H1 (cell line): ENCODE results near the gene CREB1. TPM values are rescaled to one million over a fixed set of nuclear protein-coding genes. Genes with fewer than 3 reads are reported as not detected.

Source experiments
- CTCF ChIA-PET: fragments of 300-600 bp; sonication (Branson Sonifier 250); formaldehyde crosslinking; loops from one replicate; lab custom pipeline; 2021; ENCODE audit not compliant: partially characterized antibody; lab: Charles Lee
- POLR2A ChIA-PET: fragments of 300-600 bp; sonication (Branson Sonifier 250); formaldehyde crosslinking; loops from one replicate; lab custom pipeline; 2021; ENCODE audit warnings: inconsistent platforms; ENCODE audit not compliant: partially characterized antibody; lab: Charles Lee
- DNase-seq, 2 experiments: peaks; one replicate each; pipeline versions ENCODE4 v3.0.0 to v3.0.0-alpha.2; 2010 to 2022; ENCODE audit warnings: low spot score in 2 of 2, low read depth in 1 of 2, mixed read lengths in 1 of 2
- FAIRE-seq: peaks from 2 replicates; lab custom pipeline; 2011; peaks lifted over from hg19 to GRCh38; lab: Jason Lieb, UNC
- H2AFZ ChIP-seq: 2 replicates; pipeline ENCODE4 v1.8.1; 2012; ENCODE audit warnings: low read length, inconsistent platforms
- H2AK5ac ChIP-seq: 2 replicates; pipeline ENCODE4 v1.6.1; 2013; ENCODE audit warnings: low read depth, low read length
- H2BK120ac ChIP-seq: replicated peaks from 2 replicates; pipeline ENCODE3; 2013; ENCODE audit warnings: low read depth, low read length, inconsistent platforms
- H2BK12ac ChIP-seq: 2 replicates; pipeline ENCODE4 v1.6.1; 2013; ENCODE audit warnings: low read depth, low read length
- H2BK15ac ChIP-seq: 2 replicates; pipeline ENCODE4 v1.6.1; 2013; ENCODE audit warnings: low read length
- H2BK20ac ChIP-seq: 2 replicates; pipeline ENCODE4 v1.6.1; 2013; ENCODE audit warnings: low read length
- H2BK5ac ChIP-seq: 2 replicates; pipeline ENCODE4 v1.6.1; 2013; ENCODE audit warnings: low read depth, low read length
- H3K14ac ChIP-seq: 2 replicates; pipeline ENCODE4 v1.6.1; 2013; ENCODE audit warnings: inconsistent platforms; ENCODE audit not compliant: insufficient read length
- H3K18ac ChIP-seq: 2 replicates; pipeline ENCODE4 v1.6.1; 2013; ENCODE audit warnings: low read length; ENCODE audit errors: extremely low read depth
- H3K23ac ChIP-seq: 2 replicates; pipeline ENCODE4 v1.6.1; 2013; ENCODE audit warnings: inconsistent platforms; ENCODE audit not compliant: insufficient read length
- H3K23me2 ChIP-seq: 2 replicates; pipeline ENCODE4 v1.6.1; 2013; ENCODE audit warnings: low read depth, low read length
- H3K27ac ChIP-seq: 2 replicates; pipeline ENCODE4 v1.6.1; 2011; ENCODE audit warnings: low read depth, low read length, inconsistent platforms
- H3K27me3 ChIP-seq, 4 experiments: replicated peaks in 1 of 4; 1 replicate in 1 of 4; 2 replicates in 3 of 4; pipeline versions ENCODE4 v1.6.1 to v1.8.1; 2011 to 2013; ENCODE audit warnings: low read length in 3 of 4, mild to moderate bottlenecking in 3 of 4, inconsistent platforms in 2 of 4, mixed read lengths in 2 of 4, moderate library complexity in 1 of 4; ENCODE audit not compliant: control insufficient read depth in 3 of 4, insufficient read depth in 3 of 4; ENCODE audit errors: extremely low read depth in 1 of 4
- H3K36me3 ChIP-seq, 4 experiments: 2 replicates each; pipeline versions ENCODE4 v1.6.1 to v1.8.1; 2011 to 2013; ENCODE audit warnings: mild to moderate bottlenecking in 4 of 4, low read length in 3 of 4, moderate library complexity in 2 of 4, control low read depth in 1 of 4, inconsistent platforms in 1 of 4; ENCODE audit not compliant: insufficient read depth in 4 of 4, control insufficient read depth in 2 of 4
- H3K4ac ChIP-seq: replicated peaks from 2 replicates; pipeline ENCODE3; 2013; ENCODE audit warnings: low read length, low read depth, mixed read lengths, inconsistent platforms; ENCODE audit not compliant: insufficient read length
- H3K4me1 ChIP-seq, 4 experiments: replicated peaks in 1 of 4; 1 replicate in 1 of 4; 2 replicates in 3 of 4; pipeline versions ENCODE4 v1.6.1 to v1.8.1; 2011 to 2013; ENCODE audit warnings: low read length in 3 of 4, inconsistent platforms in 2 of 4, mixed read lengths in 1 of 4; ENCODE audit not compliant: insufficient read depth in 4 of 4, control insufficient read depth in 3 of 4
- H3K4me2 ChIP-seq, 2 experiments: 2 replicates each; pipeline versions ENCODE4 v1.6.1 to v1.8.1; 2011 to 2013; ENCODE audit warnings: low read depth in 2 of 2, low read length in 2 of 2, control low read depth in 1 of 2, inconsistent platforms in 1 of 2, mild to moderate bottlenecking in 1 of 2; ENCODE audit not compliant: insufficient read depth in 1 of 2
- H3K4me3 ChIP-seq, 4 experiments: fragments of 200-600, 300-600 bp in 1 of 4; sonication (generic), shearing (Covaris generic), sonication (Bioruptor Twin) in 1 of 4; 2 replicates each; pipeline versions ENCODE4 v1.5.1 to v1.8.1; 2011 to 2016; ENCODE audit warnings: low read length in 4 of 4, low read depth in 3 of 4, control low read depth in 2 of 4, inconsistent platforms in 2 of 4, mild to moderate bottlenecking in 2 of 4, mixed read lengths in 1 of 4, moderate library complexity in 1 of 4; ENCODE audit not compliant: insufficient read depth in 2 of 4; ENCODE audit errors: extremely low read depth in 1 of 4
- H3K56ac ChIP-seq: replicated peaks from 2 replicates; pipeline ENCODE3; 2013; ENCODE audit warnings: low read depth, mild to moderate bottlenecking, mixed read lengths, low read length, inconsistent platforms; ENCODE audit not compliant: insufficient read length
- H3K79me1 ChIP-seq: 2 replicates; pipeline ENCODE4 v1.6.1; 2013; ENCODE audit warnings: low read depth, low read length, control low read depth
- H3K79me2 ChIP-seq, 2 experiments: 2 replicates each; pipeline versions ENCODE4 v1.6.1 to v1.8.1; 2012 to 2013; ENCODE audit warnings: low read length in 2 of 2, mild to moderate bottlenecking in 2 of 2, inconsistent platforms in 1 of 2; ENCODE audit not compliant: insufficient read depth in 2 of 2, control insufficient read depth in 1 of 2
- H3K9ac ChIP-seq, 4 experiments: replicated peaks in 1 of 4; 1 replicate in 1 of 4; 2 replicates in 3 of 4; pipeline versions ENCODE4 v1.6.1 to v1.8.1; 2011 to 2013; ENCODE audit warnings: low read depth in 3 of 4, low read length in 3 of 4, control low read depth in 2 of 4, mild to moderate bottlenecking in 2 of 4, moderate library complexity in 2 of 4, inconsistent platforms in 1 of 4; ENCODE audit errors: extremely low read depth in 1 of 4
- H3K9me3 ChIP-seq, 2 experiments: 2 replicates each; pipeline versions ENCODE4 v1.6.1 to v1.8.1; 2012 to 2013; ENCODE audit warnings: mild to moderate bottlenecking in 2 of 2, moderate library complexity in 2 of 2, control low read depth in 1 of 2, inconsistent platforms in 1 of 2, low read depth in 1 of 2, low read length in 1 of 2, mixed read lengths in 1 of 2; ENCODE audit not compliant: insufficient read depth in 2 of 2
- H4K20me1 ChIP-seq, 2 experiments: replicated peaks in 1 of 2; 2 replicates each; pipeline versions ENCODE3 to v1.8.1; 2011 to 2013; ENCODE audit warnings: inconsistent platforms in 2 of 2, low read length in 2 of 2, mild to moderate bottlenecking in 1 of 2; ENCODE audit not compliant: insufficient read depth in 2 of 2, control insufficient read depth in 1 of 2
- H4K5ac ChIP-seq: 2 replicates; pipeline ENCODE4 v1.6.1; 2013; ENCODE audit warnings: low read length, low read depth, mixed read lengths, inconsistent platforms; ENCODE audit not compliant: insufficient read length
- H4K8ac ChIP-seq: 2 replicates; pipeline ENCODE4 v1.8.0; 2013; ENCODE audit warnings: mild to moderate bottlenecking, moderate library complexity, low read length, inconsistent platforms; ENCODE audit not compliant: insufficient read depth; ENCODE audit errors: extremely low read depth
- H4K91ac ChIP-seq: replicated peaks from 2 replicates; pipeline ENCODE3; 2013; ENCODE audit warnings: low read length, mixed read lengths, inconsistent platforms; ENCODE audit not compliant: insufficient read length
- CBX8 ChIP-seq: fragments of 300-800, 300-1000 bp; sonication (generic); IDR thresholded peaks from 2 replicates; pipeline ENCODE4 v1.7.1; 2016; ENCODE audit warnings: low read depth, low read length, borderline replicate concordance
- JUND ChIP-seq: IDR thresholded peaks from 2 replicates; pipeline ENCODE4 v1.6.1; 2011; ENCODE audit warnings: mild to moderate bottlenecking, improper control_type of control experiment, low read length
- SIX5 ChIP-seq: IDR thresholded peaks from 2 replicates; pipeline ENCODE4 v1.6.1; 2011; ENCODE audit warnings: mild to moderate bottlenecking, low read depth, low read length
- TEAD4 ChIP-seq: IDR thresholded peaks from 2 replicates; pipeline ENCODE4 v1.6.1; 2012; ENCODE audit warnings: low read depth, low read length, inconsistent platforms, mixed read lengths
- WGBS, 2 experiments: shearing (Covaris generic) in 1 of 2; methylation state at CpG; one replicate each; pipeline versions ENCODE4 v1.1.6 to v1.1.7; 2013 to 2015; ENCODE audit warnings: low lambda C conversion rate in 2 of 2, mixed read lengths in 2 of 2, inconsistent platforms in 1 of 2, low coverage in 1 of 2, missing lambda C conversion rate in 1 of 2; ENCODE audit not compliant: insufficient replicate concordance in 2 of 2, insufficient coverage in 1 of 2, insufficient read length in 1 of 2; ENCODE audit errors: extremely low coverage in 1 of 2, missing lambda C conversion rate in 1 of 2; 5-methylcytosine and 5-hydroxymethylcytosine counted together
- polyA plus RNA-seq, 7 experiments: library from polyadenylated mRNA; depleted of rRNA in 3 of 7; stranded (reverse) in 5 of 7; unstranded in 2 of 7; fragments of >200 nt in 5 of 7; fragments of 200-250 nt in 2 of 7; gene quantifications; 1 replicate in 5 of 7; 2 replicates in 1 of 7; 4 replicates in 1 of 7; pipeline versions ENCODE4 v1.2.1 to v1.2.3, GENCODE V29; 2011 to 2013; ENCODE audit warnings: missing spikeins in 2 of 7, mixed read lengths in 2 of 7
- total RNA-seq: library from RNA; stranded (reverse); fragmentation: NEBNext Ultra II Directional; extraction: Animal tissue kit (Norgen Biotek cat#: 25700); gene quantifications from 2 replicates; pipeline ENCODE4 v1.2.1, GENCODE V29; 2021

The CREB1 gene
- total and polyA plus RNA-seq, 2 of the 8 experiments (the other 6 are each of a cell fraction or from before 2014, with no cell fraction given) = 46.3 to 99.0 TPM

DNA sequence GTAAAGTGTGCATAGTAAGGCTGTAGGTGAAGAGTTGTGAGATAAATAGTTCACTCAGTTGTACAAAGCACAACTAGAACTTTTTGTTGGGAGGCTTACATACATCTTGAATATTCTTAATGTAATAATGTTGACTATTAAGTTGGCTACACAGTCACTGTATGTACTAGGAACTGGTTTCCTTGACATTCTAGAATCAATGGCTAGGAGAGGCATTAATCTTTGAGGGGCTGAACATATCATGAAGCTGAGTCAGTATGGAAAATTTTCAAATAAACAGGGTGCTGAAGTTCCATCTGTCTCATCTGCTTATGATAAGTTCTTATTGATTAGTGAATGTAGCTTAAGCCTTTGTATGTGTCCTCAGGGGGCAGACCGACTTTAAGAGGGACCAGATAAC lies 72.0 kb downstream of the CREB1 start:
- Histone ChIP-seq H4K91ac (no peak overlapping the region), H3K23ac (no peak overlapping the region), H2BK5ac (no peak overlapping the region), H3K4ac (no peak overlapping the region), H3K14ac (no peak overlapping the region), H2BK15ac (no peak overlapping the region), H2BK20ac (no peak overlapping the region), H3K36me3 (peaks cover 0 to 21% (median 2%) of the 10 kb centered on the region in 4 experiments; a peak in 2 of 8 replicates), H3K4me2 (no peak overlapping the region), H4K20me1 (peaks cover 0 to 1% of the 10 kb centered on the region in 2 experiments), H3K27me3 (peaks cover 0 to 1% (median 0%) of the 10 kb centered on the region in 4 experiments; a peak in 1 of 7 replicates), H3K23me2 (no peaks in the 10 kb centered on the region; the same call in 1 of the 2 replicates), H2AK5ac (no peak overlapping the region), H3K9ac (no peak overlapping the region), H4K5ac (no peak overlapping the region), H3K9me3 (no peaks in the 10 kb centered on the region), H3K56ac (no peak overlapping the region), H2BK120ac (no peak overlapping the region), H2AFZ (no peak overlapping the region), H3K4me3 (no peak overlapping the region), H3K79me2 (no peaks in the 10 kb centered on the region), H2BK12ac (no peak overlapping the region), H3K27ac (no peak overlapping the region)
- no peak for DNase-seq
- POLR2A ChIA-PET = interaction anchor here (0.7 to 1.2 kb wide), 4 partner anchors 16 to 423 kb away, joined by 3 read pairs; partner anchors contain the start of gene PLEKHM3
- no peak for FAIRE-seq
- CTCF ChIA-PET = no interaction called here
- TF ChIP-seq CBX8 = no peak
- TF ChIP-seq SIX5 = no peak
- no peak for TF ChIP-seq TEAD4
- TF ChIP-seq JUND = no peak
- TF ChIP-seq, all 59 proteins: peak for 0
- H3K79me1 ChIP-seq = no peaks in the 10 kb centered on the region
- no peak overlapping the region for H4K8ac ChIP-seq
- H3K18ac ChIP-seq = no peak overlapping the region
- 89% methylated on average over 1 of the region's 1 CpG; no CpG with 5 or more reads in 1 of the 2 experiments for WGBS, 2 experiments
- H3K4me1 ChIP-seq = no peaks in the 10 kb centered on the region
